DMS53 (cell line): ENCODE results near the gene WDR26.
"Not testable (repeated sequence)": the region's sequence is repeated elsewhere in the genome, so short reads cannot be mapped to it uniquely, and the experiment has no call there.

ENCODE experiments used
- DNase-seq: peaks from one replicate; lab custom pipeline; 2025; lab: John Stamatoyannopoulos, UW

WDR26 gene

DNA sequence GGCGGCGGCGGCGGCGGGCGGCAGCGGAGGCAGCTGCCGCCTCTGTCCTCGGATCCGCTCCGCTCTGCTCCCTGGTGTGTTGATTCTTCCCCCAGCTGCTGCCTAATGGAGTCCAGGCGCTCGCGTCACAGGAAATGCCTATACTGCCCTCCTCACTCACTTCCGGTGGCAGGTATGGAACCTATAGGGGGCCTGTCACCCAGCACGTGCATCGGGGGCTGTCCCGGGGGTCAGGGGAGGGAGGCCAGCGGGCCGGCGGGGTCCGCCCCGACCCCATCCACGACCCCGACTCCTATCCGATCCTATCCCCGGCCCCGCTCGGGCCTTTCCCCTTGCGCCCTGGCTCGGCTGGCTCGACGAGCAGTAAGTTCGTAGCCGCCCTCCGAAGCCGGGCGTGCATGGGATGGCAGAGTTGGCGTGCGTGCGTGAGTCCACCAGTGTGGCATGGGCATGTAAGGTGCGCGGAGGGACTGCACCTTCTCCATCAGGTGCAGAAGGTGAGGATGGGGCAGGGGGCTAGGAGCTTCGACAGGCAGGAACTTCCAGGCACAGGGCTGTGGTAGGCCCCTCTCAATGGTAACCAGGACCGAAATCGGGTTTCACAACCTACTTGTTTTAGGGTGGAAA is at the start of gene WDR26:
Gene WDR26 (minus strand): TSS at position 107 of the 627 bp plus-strand sequence.
- DNase-seq: peak; percentile 94

DNA sequence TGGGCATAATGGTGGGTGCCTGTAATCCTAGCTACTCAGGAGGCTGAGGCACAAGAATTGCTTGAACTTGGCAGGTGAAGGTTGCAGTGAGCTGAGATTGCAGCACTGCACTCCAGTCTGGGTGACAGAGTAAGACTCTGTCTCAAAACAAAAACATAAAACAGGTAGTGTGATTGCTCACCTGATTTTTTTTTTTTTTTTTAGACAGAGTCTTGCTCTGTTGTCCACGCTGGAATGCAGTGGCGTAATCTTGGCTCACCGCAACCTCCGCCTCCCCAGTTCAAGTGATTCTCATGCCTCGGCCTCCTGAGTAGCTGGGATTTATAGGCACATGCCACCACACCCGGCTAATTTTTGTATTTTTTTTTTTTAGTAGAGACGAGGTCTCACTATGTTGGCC is 48.6 kb upstream of the WDR26 start:
- not testable (repeated sequence) for DNase-seq

DNA sequence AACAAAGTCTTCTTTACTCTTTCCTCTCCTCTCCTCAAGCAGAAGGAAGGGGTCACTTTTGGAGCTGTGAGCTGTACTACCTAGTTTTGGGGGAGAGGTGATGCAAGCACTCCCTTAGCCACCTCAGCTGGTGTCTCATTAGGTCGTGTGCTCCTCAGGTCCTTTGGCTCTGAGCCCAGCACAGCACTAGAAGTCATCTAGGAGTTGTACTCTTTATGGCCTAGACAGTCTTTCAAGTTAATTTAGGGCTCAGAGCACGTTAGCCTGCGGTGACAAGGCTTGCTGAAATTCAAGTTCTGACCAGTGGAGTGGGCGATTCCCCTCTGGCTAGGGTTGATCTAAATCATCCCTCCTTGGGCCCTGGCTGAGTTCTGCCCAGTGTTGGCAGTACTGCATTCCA is 48.0 kb upstream of the WDR26 start:
- DNase-seq: no peak

DNA sequence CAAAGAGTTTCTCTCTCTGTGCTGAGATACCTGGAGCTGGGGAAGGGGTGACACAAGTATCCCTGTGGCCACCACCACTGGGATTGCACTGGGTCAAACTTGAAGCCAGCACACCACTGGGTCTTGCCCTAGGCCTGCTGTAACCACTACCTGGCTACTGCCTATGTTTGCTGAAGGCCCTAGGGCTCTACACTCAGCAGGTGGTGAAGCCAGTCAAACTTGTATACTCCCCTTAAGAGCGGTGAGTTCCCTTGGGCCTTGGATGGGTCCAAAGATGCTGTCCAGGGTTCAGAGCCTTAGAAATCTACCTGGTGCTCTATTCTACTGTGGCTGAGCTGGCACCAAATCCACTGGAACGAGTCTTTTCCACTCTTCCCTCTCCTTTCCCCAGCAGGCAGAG is 47.0 kb upstream of the WDR26 start:
- DNase-seq: no peak

DNA sequence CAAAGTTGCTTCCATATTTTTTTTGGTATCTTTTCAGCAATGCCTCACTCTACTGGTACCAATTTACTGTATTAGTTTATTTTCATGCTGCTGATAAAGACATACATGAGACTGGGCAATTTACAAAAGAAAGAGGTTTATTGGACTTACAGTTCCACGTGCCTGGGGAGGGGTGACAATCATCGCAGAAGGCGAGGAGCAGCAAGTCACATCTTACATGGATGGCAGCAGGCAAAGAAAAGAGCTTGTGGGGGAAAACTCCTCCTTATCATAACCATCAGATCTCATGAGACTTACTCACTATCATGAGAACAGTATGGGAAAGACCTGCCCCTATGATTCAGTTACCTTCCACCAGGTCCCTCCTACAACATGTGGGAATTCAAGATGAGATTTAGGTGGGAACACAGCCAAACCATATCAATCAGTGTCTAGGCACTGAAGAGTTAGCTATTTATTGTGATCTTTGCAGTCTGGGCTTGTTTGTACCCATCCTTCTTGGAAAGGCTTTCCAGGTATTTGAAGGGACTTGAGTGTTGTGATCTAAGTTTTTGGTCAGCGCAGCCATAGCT is 46.4 kb upstream of the WDR26 start:
- DNase-seq: not testable (repeated sequence)

DNA sequence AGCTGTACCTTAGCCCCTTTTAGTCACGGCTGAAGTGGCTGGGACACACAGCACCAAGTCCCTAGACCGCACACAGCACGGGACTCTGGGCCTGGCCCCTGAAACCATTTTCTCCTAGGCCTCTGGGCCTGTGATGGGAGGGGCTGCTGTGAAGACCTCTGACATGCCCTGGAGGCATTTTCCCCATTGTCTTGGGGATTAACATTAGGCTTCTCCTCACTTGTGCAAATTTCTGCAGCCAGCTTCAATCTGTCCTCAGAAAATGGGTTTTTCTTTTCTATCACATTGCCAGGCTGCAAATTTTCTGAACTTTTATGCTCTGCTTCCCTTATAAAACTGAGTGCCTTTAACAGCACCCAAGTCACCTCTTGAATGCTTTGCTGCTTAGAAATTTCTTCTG is 45.6 kb upstream of the WDR26 start:
- DNase-seq: not testable (repeated sequence)

DNA sequence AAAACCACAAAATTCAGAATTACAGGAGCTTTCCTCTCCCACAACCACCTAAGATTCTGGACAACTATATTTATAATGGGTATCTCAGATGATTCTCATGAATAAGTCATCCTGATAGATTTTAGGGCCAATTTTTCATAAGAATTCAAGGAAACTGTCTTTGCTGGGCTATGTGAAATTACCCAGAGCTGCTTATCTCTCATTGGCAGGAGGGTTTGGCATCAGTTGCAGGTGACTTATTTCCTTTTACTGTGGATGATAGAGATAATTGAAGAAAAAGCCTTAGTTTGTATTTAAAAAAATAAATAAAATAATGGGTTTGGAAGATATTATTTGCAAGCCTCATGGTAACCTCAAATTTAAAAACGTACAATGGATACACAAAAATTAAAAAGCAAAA is 38.2 kb upstream of the WDR26 start:
- no peak for DNase-seq

DNA sequence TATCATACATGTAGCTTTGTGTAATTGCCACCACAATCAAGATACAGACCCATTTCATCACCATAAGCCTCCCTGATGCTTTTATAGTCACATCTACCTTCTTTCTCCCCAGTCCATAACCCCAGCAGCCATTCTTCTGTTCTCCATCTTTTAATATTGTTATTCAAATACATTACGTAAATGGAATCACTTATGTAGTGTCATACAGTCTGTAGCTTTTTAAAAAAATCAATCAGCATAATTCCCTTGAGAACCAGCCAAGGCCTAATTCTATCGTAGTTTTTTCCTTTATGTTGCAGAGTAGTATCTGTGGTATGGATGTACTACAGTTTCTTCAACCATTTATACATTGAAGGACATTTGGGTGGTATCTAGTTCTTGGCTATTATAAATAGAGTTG is 31.6 kb upstream of the WDR26 start:
- DNase-seq: no peak

DNA sequence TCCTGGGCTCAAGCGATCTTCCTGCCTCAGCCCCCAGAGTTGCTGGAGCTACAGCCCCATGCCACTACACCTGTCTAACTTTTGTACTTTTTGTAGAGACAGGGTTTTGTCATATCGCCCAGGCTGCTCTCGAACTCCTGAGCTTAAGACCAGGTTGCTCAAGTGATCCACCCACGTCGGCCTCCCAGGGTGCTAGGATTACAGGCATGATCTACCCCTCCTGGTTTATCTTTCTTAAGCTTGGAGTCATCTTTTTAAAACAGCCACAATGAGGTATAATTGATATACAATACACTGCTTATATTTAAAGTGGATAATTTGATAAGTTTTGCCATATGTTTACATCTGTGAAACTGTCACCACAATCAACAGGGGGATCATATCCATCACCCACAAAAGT is 25.4 kb upstream of the WDR26 start:
- DNase-seq: no peak

DNA sequence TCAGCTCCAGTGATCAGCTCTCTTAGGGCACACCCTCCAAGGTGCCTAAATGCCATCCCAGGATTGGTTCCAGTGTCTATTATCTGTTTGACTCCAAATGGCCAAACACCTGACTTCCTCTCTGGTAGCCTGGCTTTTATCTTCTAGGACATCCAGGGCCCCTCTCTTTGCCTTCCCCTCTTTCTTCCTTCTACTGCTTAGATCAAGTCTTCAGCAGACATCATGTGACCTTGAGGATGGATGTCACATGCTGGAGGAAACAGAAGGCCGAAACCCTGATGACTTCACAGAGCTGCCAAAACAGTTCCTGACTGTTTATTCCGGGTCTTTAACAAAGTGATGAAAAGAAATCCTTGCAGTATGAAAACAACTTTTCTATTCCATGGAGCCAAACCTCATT is 24.4 kb upstream of the WDR26 start:
- DNase-seq: no peak

DNA sequence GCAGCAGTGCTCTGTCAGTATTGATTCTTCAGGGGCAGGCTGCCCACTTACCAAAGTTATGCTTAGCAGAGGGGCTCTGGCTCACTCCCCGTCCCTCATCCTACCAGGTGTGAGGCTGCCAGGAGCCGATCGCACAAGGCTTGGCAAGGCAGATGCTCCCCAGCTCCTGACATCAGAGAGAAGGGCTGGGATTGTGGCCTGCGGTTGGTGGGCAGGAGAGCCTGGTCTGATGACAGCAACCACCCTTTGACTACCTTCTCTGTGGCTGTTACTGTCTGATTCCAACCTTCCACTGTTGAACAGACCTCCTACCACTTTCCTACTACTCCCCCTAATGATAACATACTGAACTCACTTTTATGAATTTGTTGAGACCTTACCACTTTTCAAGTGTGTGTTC is 23.7 kb upstream of the WDR26 start:
- DNase-seq: no peak

DNA sequence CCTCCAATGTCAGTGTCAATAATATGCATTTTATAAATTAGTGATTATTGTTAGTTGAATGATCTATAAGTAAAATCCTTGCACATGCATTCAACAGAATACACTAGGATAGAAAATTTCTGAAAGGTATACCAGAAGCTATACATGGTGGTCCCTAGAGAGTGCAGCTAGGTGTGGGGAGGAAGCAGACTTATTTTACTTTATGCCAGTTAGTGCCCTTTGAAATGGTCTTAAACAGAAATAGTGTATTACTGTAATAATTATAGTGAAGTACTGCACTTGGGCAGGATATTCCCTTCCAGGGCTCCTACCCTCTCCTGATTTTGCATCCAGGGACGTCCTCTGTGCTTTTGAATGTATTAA is 23.2 kb upstream of the WDR26 start:
- no peak for DNase-seq

DNA sequence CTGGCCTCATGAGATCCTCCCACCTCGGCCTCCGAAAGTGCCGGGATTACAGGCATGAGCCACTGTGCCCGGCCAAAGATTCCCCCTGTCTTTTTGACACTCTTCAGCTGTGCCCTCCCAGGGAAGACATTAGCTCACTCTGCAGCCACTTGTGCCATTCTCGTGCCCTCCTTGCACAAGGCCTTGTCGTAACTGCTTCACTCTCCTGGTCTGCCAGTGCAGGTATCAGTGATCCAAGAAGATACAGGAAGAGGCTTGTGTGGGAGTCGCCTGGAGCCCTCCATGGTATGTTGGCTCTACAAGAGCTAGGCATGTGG is 22.0 kb upstream of the WDR26 start:
- DNase-seq: no peak

DNA sequence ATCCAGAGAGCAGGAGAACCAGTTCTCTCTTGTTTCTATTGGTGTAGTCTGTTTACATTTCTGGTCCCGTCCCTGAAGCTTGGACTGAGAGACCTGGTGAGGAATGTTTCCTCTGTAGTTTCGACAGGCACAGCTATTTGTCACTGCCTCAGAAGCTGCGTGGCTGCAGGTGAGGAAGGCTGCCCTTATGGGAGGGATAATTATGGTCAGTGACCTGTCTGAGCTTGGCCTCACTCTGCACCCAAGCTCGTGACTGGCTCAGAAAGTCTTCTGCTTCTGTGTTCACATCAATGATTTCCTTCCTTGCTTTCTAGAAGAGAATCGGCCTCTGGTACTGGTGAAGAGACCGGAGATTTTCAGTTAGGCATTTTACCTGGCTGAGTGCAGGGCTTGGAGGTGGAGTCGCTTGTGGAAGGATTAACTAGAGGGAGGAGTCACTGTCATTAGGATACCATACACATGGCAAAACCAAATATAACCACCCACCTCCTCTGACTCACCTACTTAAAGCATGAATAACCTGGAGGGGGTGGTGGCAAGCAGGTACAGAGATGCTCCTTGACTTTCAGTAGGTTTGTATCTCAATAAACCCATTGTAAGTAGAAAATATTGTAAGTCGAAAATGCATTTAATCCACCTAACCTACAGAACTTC is 19.9 kb upstream of the WDR26 start:
- DNase-seq: peak; percentile 93

DNA sequence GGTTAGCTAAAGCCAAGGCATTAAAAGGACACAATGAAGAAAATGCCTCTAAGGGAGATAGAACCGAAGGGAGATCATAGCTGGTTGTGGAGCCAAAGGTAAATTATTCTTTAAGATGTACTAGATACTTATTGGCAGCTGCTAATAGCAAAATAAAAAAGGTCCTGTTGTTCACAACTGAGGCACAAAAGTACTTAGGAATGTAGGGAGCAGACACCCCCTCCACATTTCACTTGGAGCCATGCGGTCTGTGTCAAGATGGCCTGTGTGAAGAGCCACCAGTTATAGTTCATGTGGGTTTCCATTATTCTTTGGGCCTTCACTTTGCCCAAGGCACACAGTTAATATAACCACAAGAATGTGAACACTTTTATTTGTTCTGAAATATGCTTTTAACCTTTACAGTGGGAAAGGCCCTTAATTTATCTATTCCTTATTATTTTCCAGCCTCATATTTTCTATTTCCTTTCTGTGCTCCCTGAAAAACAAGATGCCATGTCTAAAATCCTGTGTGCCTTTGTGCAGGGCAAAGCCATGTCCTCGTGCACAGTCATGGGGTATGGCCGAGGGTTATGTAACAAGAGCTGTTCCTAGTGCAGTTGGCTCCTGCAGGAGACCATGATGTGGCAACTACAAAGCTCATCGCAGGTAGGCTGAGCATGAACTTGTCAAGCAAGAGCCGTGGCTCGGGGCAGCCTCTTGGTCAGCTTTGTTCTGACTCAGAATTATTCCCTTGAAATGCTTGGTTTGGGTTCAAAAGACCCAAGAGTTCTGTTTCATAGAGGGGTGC is 16.2 kb upstream of the WDR26 start:
- no peak for DNase-seq

DNA sequence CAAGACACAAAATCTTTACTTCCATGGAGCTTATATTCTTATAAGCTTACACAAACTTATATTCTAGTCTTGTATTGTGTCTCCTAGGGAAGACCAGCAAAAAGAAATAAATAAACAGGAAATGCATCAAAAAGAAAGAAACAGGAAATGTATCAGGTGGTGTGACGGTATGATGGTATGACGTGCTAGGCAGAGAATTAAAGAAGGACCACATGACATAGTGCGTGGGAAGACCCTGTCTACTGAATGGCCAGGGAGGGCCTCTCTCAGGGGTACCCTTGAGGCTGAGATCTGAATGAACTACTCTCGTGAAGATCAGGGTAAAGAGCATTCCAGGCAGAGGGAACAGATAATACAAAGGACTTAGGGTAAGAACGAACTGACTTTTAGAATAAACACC is 15.6 kb upstream of the WDR26 start:
- no peak for DNase-seq

DNA sequence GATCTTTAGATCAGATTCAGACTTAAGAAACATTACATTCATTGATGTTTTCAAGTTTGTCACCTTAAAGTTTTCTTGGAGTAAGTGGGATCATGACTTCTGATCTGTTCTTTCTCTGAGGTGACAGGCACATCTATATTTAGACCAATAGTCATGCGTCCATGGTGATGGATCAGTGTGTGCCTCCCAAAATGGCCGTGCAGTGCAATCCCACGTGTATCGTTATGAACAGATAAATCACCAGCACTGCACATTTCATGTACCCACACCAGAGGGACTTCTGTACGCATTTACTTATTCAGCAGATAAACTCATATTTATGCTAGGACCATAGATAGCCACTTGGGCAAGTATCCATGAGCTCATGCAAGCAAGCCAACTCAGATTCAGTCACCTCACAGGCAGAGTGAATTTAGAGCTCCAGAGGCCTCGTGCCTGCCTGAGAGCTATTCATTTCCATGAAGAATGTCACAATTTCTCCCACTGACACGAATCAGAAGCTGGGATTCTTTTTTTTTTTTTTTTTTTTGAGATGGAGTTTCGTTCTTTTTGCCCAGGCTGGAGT is 13.9 kb upstream of the WDR26 start:
- no peak for DNase-seq

DNA sequence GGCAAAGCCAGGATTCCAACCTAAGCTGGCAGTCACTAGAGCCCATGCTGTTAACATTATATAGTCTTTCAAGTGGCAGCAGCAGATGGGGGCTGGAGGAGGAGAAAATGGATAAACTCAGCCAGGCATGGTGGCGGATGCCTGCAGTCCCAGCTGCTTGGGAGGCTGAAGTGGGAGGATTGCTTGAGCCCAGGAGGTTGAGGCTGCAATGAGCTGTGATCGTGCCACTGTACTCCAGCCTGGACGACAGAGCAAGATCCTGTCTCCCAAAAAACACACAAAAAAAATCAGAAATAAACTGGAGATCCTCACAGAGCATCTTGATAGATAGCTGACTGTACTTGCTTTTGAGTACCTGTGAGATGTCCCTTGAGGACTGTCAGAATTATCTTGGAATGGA is 13.4 kb upstream of the WDR26 start:
- DNase-seq: no peak

DNA sequence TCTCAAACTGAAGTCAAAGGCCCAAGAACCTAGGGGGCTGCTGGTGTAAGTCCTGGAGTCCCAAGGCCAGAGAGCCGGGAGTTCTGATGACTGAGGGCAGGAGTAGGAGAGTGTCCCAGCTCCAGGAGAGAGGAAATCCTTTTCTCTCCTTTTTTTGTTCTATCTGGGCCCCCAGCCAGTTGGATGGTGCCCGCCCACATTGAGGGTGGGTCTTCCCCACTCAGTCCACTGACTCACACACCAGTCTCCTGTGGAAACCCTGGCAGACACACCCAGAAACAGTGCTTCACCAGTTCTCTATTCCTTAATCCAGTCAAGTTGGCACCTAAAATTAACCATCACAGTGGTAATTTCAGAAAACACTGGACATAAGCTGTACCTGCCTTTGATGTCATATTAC is 12.7 kb upstream of the WDR26 start:
- DNase-seq: no peak

DNA sequence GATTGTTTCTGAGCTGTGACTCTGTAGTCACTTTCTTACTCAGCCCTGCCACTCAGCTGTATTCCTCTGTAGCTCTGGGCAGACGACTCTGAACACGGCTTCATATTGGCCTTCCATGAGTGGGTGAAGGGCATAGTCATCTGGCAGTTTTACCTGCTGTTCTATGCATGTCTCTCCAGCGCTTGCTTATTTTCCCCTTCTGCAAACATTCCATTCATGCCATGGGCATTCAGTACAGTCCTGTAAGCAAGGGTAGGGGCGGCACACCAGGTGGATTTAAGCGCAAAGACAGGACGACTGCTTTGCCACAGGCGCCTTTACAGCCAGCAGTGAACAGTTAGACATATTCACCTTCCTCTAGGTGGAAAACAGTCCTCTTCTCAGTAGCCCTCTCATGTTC is 4.4 kb upstream of the WDR26 start:
- DNase-seq: no peak

DNA sequence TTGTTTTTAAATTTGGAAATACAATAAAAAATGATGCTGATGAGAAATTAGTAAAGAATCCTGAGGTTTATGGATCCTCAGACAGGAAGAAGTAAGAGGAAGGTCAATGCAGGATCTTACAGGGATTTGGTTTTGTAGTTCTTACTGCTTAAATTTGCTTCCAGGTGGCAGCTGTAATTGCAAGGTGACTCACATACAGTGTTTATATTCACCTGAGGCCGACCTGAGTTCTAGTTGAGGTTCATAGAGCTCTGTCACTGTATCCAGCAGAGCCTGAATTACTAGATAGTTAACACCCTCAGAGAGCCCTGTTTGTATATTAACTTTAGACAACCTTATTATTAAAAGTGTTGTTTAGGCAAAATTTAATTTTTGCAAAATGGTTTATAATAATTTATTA is 1.4 kb upstream of the WDR26 start:
- DNase-seq: peak; percentile 79

DNA sequence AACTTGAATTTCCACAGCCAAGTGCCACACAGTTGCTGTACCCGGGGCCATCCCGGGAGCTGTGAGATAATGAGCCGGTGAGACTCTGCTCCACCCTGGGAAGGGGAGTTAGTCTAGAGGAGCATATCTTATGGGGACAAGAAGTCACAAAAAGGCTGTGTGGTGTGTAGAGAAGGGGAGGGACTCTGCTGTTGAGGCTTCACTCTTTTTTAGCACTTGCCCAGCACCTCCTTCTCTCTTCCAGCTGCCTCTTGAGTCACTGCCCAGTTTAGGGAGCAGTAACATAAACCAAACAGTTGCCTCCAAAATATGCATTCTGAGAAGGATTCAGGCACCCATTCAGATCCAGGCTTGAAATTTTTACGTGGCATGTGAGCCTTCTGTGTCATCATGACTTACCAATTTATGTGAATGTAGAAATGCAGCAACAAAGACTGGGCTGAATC is 744 bp upstream of the WDR26 start:
- peak; percentile 67 for DNase-seq
